Adrenal gland (tissue), 5 donors: Measurements from ENCODE around the gene TIMELESS.

ENCODE experiments used
- CTCF ChIP-seq, 6 experiments: fragments of 450-650 bp in 4 of 6; fragments of 200-600 bp in 2 of 6; sonication (generic) in 1 of 6; IDR thresholded peaks; 1 replicate in 5 of 6; 2 replicates in 1 of 6; pipeline versions ENCODE4 v1.5.1 to v1.8.0; 2016 to 2021; ENCODE audit warnings: antibody characterized with exemption in 6 of 6, mild to moderate bottlenecking in 2 of 6, moderate library complexity in 1 of 6
- POLR2A ChIP-seq, 2 donors: fragments of 450-650 bp; IDR thresholded peaks; one replicate each; pipeline ENCODE4 v1.6.1; 2017; ENCODE audit warnings: antibody characterized with exemption in 2 of 2, mild to moderate bottlenecking in 2 of 2, moderate library complexity in 1 of 2
- donor health status: DM: no; HTN: no; CAD: no.

- TF ChIP-seq CTCF (IDR thresholded peaks at IDR 0.05), result no peak
- TF ChIP-seq POLR2A (IDR thresholded peaks at IDR 0.05), result no peak
Measured at GRCh38 chr12:56391721-56392120, 57.5 kb downstream of the TIMELESS start.
